HUES48 (cell line): ENCODE measurements around the gene MEG3.

ENCODE experiments used
- H3K27ac ChIP-seq: one replicate; pipeline ENCODE4 v1.7.0; 2013; ENCODE audit warnings: low read depth, low read length, inconsistent platforms
- H3K27me3 ChIP-seq: 2 replicates; pipeline ENCODE4 v1.6.1; 2013; ENCODE audit warnings: mild to moderate bottlenecking, low read length; ENCODE audit not compliant: control insufficient read depth, insufficient read depth
- H3K36me3 ChIP-seq: 2 replicates; pipeline ENCODE4 v1.6.1; 2013; ENCODE audit warnings: low read length; ENCODE audit not compliant: control insufficient read depth, insufficient read depth
- H3K4me1 ChIP-seq: 2 replicates; pipeline ENCODE4 v1.6.1; 2013; ENCODE audit warnings: mild to moderate bottlenecking, low read length; ENCODE audit not compliant: control insufficient read depth, insufficient read depth
- H3K4me3 ChIP-seq: 2 replicates; pipeline ENCODE4 v1.5.1; 2013; ENCODE audit warnings: mild to moderate bottlenecking, low read depth, low read length
- H3K9ac ChIP-seq: 2 replicates; pipeline ENCODE4 v1.6.1; 2013; ENCODE audit warnings: mild to moderate bottlenecking, low read depth, low read length, moderate library complexity
- H3K9me3 ChIP-seq: 2 replicates; pipeline ENCODE4 v1.6.1; 2013; ENCODE audit warnings: low read length; ENCODE audit not compliant: control insufficient read depth, insufficient read depth

MEG3 gene

DNA sequence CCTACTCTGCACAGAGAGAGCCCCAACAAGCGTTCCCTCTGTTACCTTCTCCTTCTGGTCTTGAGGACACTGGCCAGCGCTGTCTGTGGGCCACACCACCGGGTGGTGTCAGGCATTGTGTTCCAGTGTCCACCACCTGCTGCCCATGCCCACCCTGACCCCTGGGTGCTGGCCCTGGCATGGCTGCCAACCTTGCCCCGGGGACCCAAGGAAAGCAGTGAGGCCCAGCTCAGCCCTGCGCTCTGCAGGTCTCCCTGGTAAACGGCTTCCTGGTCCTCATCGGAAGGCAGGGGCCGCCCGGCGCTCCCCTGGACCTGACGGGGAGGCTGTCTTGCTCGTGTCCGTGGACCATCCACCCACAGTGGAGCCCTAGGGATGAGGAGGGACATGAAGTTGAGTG, 21.8 kb upstream of the MEG3 start:
- Histone ChIP-seq H3K4me1 (peaks cover 26% of the 10 kb centered on the region), H3K36me3 (no peaks in the 10 kb centered on the region), H3K9ac (no peak overlapping the region), H3K27me3 (no peaks in the 10 kb centered on the region), H3K9me3 (peaks cover 17% of the 10 kb centered on the region), H3K27ac (peak overlapping the region; percentile 20), H3K4me3 (no peak overlapping the region)

DNA sequence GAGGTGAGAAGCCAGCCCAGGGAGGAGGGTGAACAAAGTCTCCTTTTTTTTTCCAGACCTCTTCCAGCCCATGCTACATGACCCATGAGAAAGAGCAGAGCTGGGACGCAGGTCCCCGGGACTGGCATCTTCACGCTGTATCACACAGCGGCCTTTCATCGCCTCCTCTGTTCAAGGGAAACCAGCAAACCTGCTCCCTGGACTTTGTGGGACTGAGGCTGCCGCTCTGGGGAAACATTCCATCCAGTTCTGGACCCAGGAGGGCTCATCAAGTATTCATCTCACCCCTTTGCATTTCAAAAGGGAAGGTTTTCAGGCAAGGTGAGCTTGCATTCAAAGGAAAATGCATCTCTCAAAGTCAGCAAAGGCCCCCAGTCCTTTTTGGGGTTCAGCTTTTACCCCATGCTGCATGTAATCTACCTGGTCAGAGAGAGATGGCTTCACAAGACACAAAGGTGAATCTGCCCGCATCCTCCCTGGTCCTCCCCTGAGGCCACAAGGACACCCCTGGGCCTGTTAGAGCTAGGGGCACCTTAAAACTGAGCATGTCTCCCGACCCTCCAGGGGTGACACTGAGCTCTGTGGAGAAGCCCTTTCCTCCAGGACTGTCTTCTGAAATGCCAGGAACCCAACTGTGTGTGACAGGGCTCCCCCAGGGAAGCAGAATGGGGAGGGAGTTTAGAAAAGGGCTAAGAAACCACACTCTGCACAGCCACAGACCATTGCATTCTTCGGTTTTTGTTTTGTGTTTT, 21.2 kb upstream of the MEG3 start:
- Histone ChIP-seq H3K27ac (peak overlapping the region; percentile 61), H3K4me3 (peak overlapping the region; percentile 26; the same call in 1 of the 2 replicates), H3K9ac (no peak overlapping the region)

DNA sequence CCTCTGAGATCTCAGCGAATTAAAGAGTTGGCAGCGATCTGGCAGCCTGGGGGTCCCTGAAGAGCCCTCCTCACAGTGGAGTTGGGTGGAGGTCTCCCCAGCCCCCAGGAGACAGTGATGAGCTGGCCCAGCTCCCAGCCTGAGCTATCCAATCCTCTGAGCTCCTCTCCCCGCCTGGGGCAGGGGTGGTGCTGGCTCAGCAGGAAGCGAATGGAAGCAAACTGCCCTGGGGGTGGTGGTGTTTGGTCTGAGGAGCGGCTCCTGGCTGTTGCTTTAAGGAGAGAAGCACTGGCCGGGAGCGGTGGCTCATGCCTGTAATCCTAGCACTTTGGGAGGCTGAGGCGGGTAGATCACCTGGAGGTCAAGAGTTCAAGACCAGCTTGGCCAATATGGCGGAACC, 19.5 kb upstream of the MEG3 start:
- Histone ChIP-seq H3K9me3 (peaks cover 35% of the 10 kb centered on the region), H3K27ac (no peak overlapping the region), H3K4me1 (peaks cover 20% of the 10 kb centered on the region), H3K36me3 (no peaks in the 10 kb centered on the region), H3K4me3 (no peak overlapping the region), H3K27me3 (no peaks in the 10 kb centered on the region), H3K9ac (no peak overlapping the region)

More for the DNA sequence above, 21.2 kb upstream of the MEG3 start:
- no peaks in the 10 kb centered on the region for H3K27me3 ChIP-seq
- H3K36me3 ChIP-seq: no peaks in the 10 kb centered on the region
- peaks cover 26% of the 10 kb centered on the region for H3K4me1 ChIP-seq
- peaks cover 23% of the 10 kb centered on the region for H3K9me3 ChIP-seq

DNA sequence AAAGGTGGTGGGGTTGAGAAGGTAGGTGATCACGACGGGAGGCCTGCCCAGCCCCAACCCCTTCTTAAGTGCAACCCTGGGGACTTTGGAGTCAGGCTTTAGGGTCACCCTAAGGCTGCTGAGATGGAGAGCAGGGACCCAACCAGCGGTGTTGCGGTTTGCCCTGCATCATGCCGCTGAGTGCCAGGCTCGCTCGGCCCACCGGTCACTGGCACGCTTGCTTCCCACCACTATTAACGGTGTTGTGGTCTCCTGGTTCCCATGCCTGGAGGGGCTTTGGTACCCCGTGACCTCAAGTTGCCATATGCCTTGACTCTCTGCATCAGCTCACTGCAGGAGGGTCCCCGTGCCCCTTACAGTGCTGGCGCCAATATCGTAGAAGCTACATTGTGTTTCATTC, 18.4 kb upstream of the MEG3 start:
- peaks cover 24% of the 10 kb centered on the region for H3K4me1 ChIP-seq
- H3K36me3 ChIP-seq: no peaks in the 10 kb centered on the region
- no peaks in the 10 kb centered on the region for H3K27me3 ChIP-seq
- no peak overlapping the region for H3K9ac ChIP-seq
- no peak overlapping the region for H3K27ac ChIP-seq
- 0 out of 2 replicates have a peak overlapping the region, but pooled peaks have one; percentile 12 for H3K4me3 ChIP-seq
- peaks cover 43% of the 10 kb centered on the region for H3K9me3 ChIP-seq

DNA sequence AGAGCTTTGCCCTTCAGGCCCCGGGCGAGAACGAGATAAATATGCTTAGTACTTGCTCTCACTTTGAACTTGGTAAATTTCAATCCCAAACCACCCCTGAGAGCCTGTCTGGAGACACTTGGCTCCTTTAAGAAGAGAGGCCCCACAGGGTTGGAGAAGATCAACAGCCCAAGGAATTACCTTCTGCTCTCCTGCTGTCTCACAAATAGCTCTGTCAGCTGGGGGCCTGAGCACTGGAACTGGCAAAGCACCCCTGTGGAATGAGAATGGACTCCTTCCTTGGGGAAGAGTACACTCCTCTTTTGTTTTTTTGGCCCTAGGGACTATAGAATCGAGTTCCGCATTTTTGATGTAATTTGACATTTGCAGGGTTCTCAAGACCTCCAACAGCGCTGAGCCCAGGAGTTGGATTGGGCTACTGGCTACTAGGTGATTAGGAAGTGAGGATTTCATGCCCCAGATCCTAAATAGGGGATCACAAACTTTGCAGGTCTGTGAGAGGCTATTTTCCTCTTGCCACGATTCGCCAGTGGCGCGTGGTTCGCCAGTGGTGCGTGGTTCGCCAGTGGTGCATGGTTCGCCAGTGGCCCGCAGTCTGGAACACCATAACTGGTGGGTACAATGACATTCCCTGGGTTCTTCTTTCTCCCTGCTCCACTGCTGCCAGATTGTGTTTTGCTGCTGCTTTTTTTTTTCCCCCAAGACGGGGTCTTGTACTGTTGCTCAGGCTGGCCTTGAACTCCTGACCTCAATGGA, 17.8 kb upstream of the MEG3 start:
- peaks cover 43% of the 10 kb centered on the region for H3K9me3 ChIP-seq
- H3K36me3 ChIP-seq: no peaks in the 10 kb centered on the region
- peaks cover 24% of the 10 kb centered on the region for H3K4me1 ChIP-seq
- H3K27me3 ChIP-seq: no peaks in the 10 kb centered on the region
- 0 out of 2 replicates have a peak overlapping the region, but pooled peaks have one; percentile 17 for H3K4me3 ChIP-seq
- H3K9ac ChIP-seq: no peak overlapping the region
- no peak overlapping the region for H3K27ac ChIP-seq

GRCh38 chr14:100810435-100810834, 15.5 kb upstream of the MEG3 start:
- Histone ChIP-seq H3K9ac (peak overlapping the region; percentile 36; the same call in 1 of the 2 replicates), H3K27me3 (no peaks in the 10 kb centered on the region), H3K27ac (no peak overlapping the region), H3K36me3 (no peaks in the 10 kb centered on the region), H3K4me1 (peaks cover 6% of the 10 kb centered on the region), H3K4me3 (peak overlapping the region; percentile 33; the same call in 1 of the 2 replicates), H3K9me3 (peaks cover 43% of the 10 kb centered on the region)

- peaks cover 43% of the 10 kb centered on the region for H3K9me3 ChIP-seq
- H3K36me3 ChIP-seq: no peaks in the 10 kb centered on the region
- no peak overlapping the region for H3K27ac ChIP-seq
- peaks cover 4% of the 10 kb centered on the region for H3K4me1 ChIP-seq
- H3K27me3 ChIP-seq: no peaks in the 10 kb centered on the region
- peak overlapping the region; percentile 33 for H3K4me3 ChIP-seq
- H3K9ac ChIP-seq: peak overlapping the region; percentile 36; the same call in 1 of the 2 replicates
These were observed 15.0 kb upstream of the MEG3 start for GRCh38 chr14:100810861-100811461.

DNA sequence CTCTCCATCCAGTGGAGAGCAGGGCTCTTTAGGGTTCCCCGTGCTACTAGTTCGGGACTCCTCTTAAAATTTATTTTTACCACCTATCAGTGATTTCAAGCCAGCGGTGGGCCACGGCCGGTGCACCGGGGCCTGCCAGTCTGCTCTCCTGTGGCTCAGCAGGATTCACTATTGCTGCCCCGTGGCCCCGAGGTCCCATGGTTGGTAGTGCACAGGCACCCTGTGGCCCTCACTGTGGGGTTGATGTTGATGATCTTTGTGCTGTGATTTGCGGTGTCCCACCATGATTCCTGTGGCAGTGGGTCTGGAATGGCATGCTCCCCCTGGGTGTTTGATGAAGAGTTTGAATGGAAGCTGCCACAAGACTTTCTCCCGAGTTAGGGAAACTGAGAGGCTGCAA, 12.6 kb upstream of the MEG3 start:
- Histone ChIP-seq H3K36me3 (no peaks in the 10 kb centered on the region), H3K4me3 (no peak overlapping the region), H3K9ac (no peak overlapping the region), H3K9me3 (peaks cover 34% of the 10 kb centered on the region), H3K27ac (no peak overlapping the region), H3K4me1 (peaks cover 9% of the 10 kb centered on the region), H3K27me3 (no peaks in the 10 kb centered on the region)

- H3K27me3 ChIP-seq: no peaks in the 10 kb centered on the region
- no peaks in the 10 kb centered on the region for H3K36me3 ChIP-seq
- H3K4me1 ChIP-seq: peaks cover 9% of the 10 kb centered on the region
- no peak overlapping the region for H3K9ac ChIP-seq
- no peak overlapping the region for H3K27ac ChIP-seq
- H3K4me3 ChIP-seq: no peak overlapping the region
- peaks cover 15% of the 10 kb centered on the region for H3K9me3 ChIP-seq
These were observed 10.2 kb upstream of the MEG3 start for GRCh38 chr14:100815478-100816285.

GRCh38 chr14:100816286-100816949, 9.5 kb upstream of the MEG3 start:
- Histone ChIP-seq H3K4me3 (no peak overlapping the region), H3K27ac (no peak overlapping the region), H3K27me3 (no peaks in the 10 kb centered on the region), H3K36me3 (no peaks in the 10 kb centered on the region), H3K9me3 (peaks cover 8% of the 10 kb centered on the region), H3K4me1 (peaks cover 9% of the 10 kb centered on the region), H3K9ac (no peak overlapping the region)
